ENCODE data around the gene ISG15. TPM values are rescaled to one million over a fixed set of nuclear protein-coding genes. Genes with fewer than 3 reads are reported as not detected.

The ISG15 gene
- total and polyA plus RNA-seq, 9 of the 15 experiments (the other 6 are each of a cell fraction or from before 2014, with no cell fraction given) = 0.40 to 58.3 (median 12.2) TPM

DNA sequence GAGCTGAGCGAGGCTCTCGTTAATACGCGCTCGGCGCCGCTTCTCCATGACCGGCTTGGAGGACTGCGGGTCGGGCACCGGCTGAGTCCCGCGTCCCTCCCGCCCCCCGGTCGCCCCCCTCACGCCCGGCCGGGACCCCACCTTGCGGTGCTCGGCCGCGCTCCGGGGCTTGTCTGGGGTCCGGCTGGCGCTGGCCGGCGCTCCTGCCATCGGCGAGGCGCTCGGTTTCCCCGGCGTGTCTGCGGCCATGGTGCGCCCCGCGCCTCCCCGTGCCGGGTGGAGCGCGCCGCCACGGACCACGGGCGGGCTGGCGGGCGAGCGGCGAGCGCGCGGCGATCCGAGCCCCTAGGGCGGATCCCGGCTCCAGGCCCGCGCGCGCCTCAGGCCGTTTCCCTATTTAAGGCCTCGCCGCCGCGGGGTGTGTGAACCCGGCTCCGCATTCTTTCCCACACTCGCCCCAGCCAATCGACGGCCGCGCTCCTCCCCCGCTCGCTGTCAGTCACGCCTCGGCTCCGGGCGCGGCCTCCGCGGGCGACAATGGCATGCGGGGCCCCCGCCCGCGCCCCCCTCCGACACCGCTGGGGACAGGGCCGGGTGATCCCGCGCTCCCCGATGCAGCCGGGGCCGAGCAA, 13.5 kb upstream of the ISG15 start, which contains the start of gene HES4 (continued):
- TF ChIP-seq, protein P1, sequence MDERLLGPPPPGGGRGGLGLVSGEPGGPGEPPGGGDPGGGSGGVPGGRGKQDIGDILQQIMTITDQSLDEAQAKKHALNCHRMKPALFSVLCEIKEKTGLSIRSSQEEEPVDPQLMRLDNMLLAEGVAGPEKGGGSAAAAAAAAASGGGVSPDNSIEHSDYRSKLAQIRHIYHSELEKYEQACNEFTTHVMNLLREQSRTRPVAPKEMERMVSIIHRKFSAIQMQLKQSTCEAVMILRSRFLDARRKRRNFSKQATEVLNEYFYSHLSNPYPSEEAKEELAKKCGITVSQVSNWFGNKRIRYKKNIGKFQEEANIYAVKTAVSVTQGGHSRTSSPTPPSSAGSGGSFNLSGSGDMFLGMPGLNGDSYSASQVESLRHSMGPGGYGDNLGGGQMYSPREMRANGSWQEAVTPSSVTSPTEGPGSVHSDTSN (CRISPR knock-in tag; IDR thresholded peaks at IDR 0.05; ENCODE audit: low read depth) = peak; percentile 70
- TF ChIP-seq, protein P1 (tag; conservative IDR thresholded peaks at IDR 0.05; ENCODE audit: low read depth) = no peak
- TF ChIP-seq, protein P2, sequence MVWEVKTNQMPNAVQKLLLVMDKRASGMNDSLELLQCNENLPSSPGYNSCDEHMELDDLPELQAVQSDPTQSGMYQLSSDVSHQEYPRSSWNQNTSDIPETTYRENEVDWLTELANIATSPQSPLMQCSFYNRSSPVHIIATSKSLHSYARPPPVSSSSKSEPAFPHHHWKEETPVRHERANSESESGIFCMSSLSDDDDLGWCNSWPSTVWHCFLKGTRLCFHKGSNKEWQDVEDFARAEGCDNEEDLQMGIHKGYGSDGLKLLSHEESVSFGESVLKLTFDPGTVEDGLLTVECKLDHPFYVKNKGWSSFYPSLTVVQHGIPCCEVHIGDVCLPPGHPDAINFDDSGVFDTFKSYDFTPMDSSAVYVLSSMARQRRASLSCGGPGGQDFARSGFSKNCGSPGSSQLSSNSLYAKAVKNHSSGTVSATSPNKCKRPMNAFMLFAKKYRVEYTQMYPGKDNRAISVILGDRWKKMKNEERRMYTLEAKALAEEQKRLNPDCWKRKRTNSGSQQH (CRISPR knock-in tag; IDR thresholded peaks at IDR 0.05) = no peak
- TF ChIP-seq HNRNPL (IDR thresholded peaks at IDR 0.05; ENCODE audit: low read depth, low read length) (peak; percentile 85), HDAC2 (IDR thresholded peaks at IDR 0.05) (no peak), PHF21A (IDR thresholded peaks at IDR 0.05; ENCODE audit: borderline replicate concordance, low read depth) (0 out of 2 replicates have a peak, but pooled peaks have one; percentile 35), ZNF175 (CRISPR knock-in tag; IDR thresholded peaks at IDR 0.05; ENCODE audit: low read depth) (0 out of 2 replicates have a peak, but pooled peaks have one; percentile 39), BHLHE40 (IDR thresholded peaks at IDR 0.05; ENCODE audit: low read length) (peak; percentile 81), GATAD2B (IDR thresholded peaks at IDR 0.05; ENCODE audit: borderline replicate concordance) (peak; percentile 91), NR1H2 (CRISPR knock-in tag; IDR thresholded peaks at IDR 0.05) (no peak)
- TF ChIP-seq, protein P3, sequence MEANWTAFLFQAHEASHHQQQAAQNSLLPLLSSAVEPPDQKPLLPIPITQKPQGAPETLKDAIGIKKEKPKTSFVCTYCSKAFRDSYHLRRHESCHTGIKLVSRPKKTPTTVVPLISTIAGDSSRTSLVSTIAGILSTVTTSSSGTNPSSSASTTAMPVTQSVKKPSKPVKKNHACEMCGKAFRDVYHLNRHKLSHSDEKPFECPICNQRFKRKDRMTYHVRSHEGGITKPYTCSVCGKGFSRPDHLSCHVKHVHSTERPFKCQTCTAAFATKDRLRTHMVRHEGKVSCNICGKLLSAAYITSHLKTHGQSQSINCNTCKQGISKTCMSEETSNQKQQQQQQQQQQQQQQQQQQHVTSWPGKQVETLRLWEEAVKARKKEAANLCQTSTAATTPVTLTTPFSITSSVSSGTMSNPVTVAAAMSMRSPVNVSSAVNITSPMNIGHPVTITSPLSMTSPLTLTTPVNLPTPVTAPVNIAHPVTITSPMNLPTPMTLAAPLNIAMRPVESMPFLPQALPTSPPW (CRISPR knock-in tag; IDR thresholded peaks at IDR 0.05) = peak; percentile 95
- TF ChIP-seq, protein P4, sequence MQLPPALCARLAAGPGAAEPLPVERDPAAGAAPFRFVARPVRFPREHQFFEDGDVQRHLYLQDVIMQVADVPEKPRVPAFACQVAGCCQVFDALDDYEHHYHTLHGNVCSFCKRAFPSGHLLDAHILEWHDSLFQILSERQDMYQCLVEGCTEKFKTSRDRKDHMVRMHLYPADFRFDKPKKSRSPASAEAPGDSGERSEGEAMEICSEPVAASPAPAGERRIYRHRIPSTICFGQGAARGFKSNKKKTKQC (CRISPR knock-in tag; IDR thresholded peaks at IDR 0.05) = no peak
